ENCODE results near the gene CREM. TPM values are rescaled to one million over a fixed set of nuclear protein-coding genes. Genes with fewer than 3 reads are reported as not detected.
"Not testable (repeated sequence)": the region's sequence is repeated elsewhere in the genome, so short reads cannot be mapped to it uniquely, and the experiment has no call there.

The CREM gene
- 16.6 and 19.7 TPM in 2 replicates for total RNA-seq

DNA sequence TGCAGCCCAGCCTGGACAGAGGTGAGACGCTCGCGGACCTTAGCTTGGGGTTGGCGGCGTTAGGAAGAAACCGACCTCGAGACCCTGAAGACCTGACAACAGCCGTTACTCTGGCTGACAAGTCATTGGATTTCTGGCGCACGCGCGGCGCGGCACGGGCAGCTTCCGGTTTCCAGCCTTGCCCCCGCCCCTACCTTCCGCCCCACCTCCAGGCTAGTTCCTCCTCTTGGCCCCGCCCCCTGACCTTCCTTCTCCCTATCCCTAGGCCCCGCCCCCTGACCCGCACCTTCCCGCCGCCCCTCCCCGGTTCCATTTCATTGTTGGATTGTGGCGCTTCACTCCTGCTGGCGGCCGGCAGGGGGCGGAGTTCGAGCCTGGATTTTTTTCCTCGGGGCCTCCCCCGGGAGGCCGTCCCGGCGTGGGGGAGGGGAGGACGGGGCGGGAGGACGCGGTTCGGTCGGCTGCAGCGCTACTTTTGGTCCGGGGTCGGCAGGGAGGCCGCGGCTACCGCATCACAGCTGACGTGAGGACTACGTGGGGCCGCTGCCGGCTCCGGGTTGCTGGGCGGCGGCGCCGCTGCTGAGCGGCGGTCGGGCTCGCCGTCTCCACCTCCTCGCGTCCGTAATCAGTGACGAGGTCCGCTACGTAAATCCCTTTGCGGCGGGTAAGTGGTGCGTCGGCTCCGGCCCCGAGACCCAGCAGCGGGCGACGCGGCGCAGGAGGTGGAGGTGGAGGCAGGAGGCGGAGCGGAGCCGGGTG, at the start of gene CREM:
CREM (plus strand) TSS at position 317 of the 759 bp plus-strand sequence. CDS start 10,990 bp downstream, outside the sequence.
- Histone ChIP-seq H3K4me3 (ENCODE audit: insufficient read depth, low read length) (peak within 1 kb of the TSS; percentile 90), H4K20me1 (ENCODE audit: insufficient read depth, low read length) (no peaks in the 10 kb centered on the region), H3K79me2 (ENCODE audit: insufficient read depth, low read length) (peaks cover 14% of the 10 kb centered on the region), H2AFZ (ENCODE audit: low read length) (peak within 1 kb of the TSS; percentile 98), H3K4me2 (ENCODE audit: insufficient read depth, low read length) (peak within 1 kb of the TSS; percentile 77), H3K4me1 (ENCODE audit: insufficient read depth, low read length) (peaks cover 8% of the 10 kb centered on the region), H3K36me3 (ENCODE audit: insufficient read depth, low read length) (no peaks in the 10 kb centered on the region), H3K27me3 (ENCODE audit: insufficient read depth, low read length) (no peaks in the 10 kb centered on the region), H3K27ac (ENCODE audit: low read depth, low read length) (peak within 1 kb of the TSS; percentile 99), H3K9me3 (ENCODE audit: low read depth, low read length) (no peaks in the 10 kb centered on the region)
- DNase-seq (ENCODE audit: insufficient read length, low spot score, missing footprints): peak; percentile 98
- TF ChIP-seq, protein P1, sequence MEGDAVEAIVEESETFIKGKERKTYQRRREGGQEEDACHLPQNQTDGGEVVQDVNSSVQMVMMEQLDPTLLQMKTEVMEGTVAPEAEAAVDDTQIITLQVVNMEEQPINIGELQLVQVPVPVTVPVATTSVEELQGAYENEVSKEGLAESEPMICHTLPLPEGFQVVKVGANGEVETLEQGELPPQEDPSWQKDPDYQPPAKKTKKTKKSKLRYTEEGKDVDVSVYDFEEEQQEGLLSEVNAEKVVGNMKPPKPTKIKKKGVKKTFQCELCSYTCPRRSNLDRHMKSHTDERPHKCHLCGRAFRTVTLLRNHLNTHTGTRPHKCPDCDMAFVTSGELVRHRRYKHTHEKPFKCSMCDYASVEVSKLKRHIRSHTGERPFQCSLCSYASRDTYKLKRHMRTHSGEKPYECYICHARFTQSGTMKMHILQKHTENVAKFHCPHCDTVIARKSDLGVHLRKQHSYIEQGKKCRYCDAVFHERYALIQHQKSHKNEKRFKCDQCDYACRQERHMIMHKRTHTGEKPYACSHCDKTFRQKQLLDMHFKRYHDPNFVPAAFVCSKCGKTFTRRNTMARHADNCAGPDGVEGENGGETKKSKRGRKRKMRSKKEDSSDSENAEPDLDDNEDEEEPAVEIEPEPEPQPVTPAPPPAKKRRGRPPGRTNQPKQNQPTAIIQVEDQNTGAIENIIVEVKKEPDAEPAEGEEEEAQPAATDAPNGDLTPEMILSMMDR (IDR thresholded peaks at IDR 0.05; ENCODE audit: extremely low read depth, low read depth, low read length): peak; percentile 55

GRCh38 chr10:35079265-35079664, 47.4 kb upstream of the CREM start:
- H3K36me3 ChIP-seq (ENCODE audit: insufficient read depth, low read length): no peaks in the 10 kb centered on the region
- peaks cover 34% of the 10 kb centered on the region for H4K20me1 ChIP-seq (ENCODE audit: insufficient read depth, low read length)
- H2AFZ ChIP-seq (ENCODE audit: low read length): no peak overlapping the region
- H3K27me3 ChIP-seq (ENCODE audit: insufficient read depth, low read length): no peaks in the 10 kb centered on the region
- peak overlapping the region; percentile 21 for H3K27ac ChIP-seq (ENCODE audit: low read depth, low read length)
- H3K4me1 ChIP-seq (ENCODE audit: insufficient read depth, low read length): peaks cover 14% of the 10 kb centered on the region
- H3K79me2 ChIP-seq (ENCODE audit: insufficient read depth, low read length): peaks cover 88% of the 10 kb centered on the region
- TF ChIP-seq, protein P1 (IDR thresholded peaks at IDR 0.05; ENCODE audit: extremely low read depth, low read depth, low read length): no peak
- DNase-seq (ENCODE audit: insufficient read length, low spot score, missing footprints): no peak
- no peak overlapping the region for H3K4me2 ChIP-seq (ENCODE audit: insufficient read depth, low read length)
- H3K9me3 ChIP-seq (ENCODE audit: low read depth, low read length): no peaks in the 10 kb centered on the region
- no peak overlapping the region for H3K4me3 ChIP-seq (ENCODE audit: insufficient read depth, low read length)

DNA sequence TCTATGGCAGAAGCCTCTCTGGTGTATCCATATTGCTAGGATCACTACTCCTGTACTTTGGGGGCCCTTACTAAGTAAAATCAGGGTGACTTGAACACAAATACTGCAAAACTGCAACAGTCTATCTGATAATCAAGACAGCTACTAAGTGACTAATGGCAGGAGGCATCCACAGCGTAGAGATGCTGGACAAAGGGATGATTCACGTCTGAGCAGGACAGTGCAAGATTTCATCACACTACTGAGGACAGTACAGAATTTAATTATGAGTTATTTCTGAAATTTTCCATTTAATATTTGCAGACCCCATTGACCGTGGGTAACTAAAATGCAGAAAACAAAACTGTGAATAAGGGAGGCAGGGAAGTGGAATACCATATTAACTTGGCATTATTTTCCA, 46.9 kb upstream of the CREM start:
- peaks cover 35% of the 10 kb centered on the region for H4K20me1 ChIP-seq (ENCODE audit: insufficient read depth, low read length)
- peak overlapping the region; percentile 21 for H3K27ac ChIP-seq (ENCODE audit: low read depth, low read length)
- TF ChIP-seq, protein P1 (IDR thresholded peaks at IDR 0.05; ENCODE audit: extremely low read depth, low read depth, low read length): no peak

DNA sequence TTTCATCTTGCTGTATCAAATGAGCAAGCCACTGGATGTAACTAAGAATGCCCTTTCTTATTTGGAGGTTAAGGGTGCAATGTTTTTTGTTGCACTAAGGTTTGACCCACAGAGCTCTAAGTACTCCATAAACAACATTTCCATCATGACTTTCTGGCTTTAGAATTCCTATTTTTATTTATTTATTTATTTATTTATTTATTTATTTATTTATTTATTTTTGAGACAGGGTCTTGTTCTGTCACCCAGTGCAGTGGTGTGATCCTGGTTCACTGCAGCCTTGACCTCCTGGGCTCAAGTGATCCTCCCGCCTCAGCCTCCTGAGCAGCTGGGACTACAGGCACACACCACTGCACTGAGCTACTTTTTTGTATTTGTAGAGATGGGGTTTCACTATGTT, 46.4 kb upstream of the CREM start:
- Histone ChIP-seq H3K79me2 (ENCODE audit: insufficient read depth, low read length) (peaks cover 86% of the 10 kb centered on the region), H3K27ac (ENCODE audit: low read depth, low read length) (peak overlapping the region; percentile 21), H4K20me1 (ENCODE audit: insufficient read depth, low read length) (peaks cover 31% of the 10 kb centered on the region), H3K4me1 (ENCODE audit: insufficient read depth, low read length) (peaks cover 13% of the 10 kb centered on the region)
- not testable (repeated sequence) for H3K27me3 ChIP-seq (ENCODE audit: insufficient read depth, low read length); H3K9me3 ChIP-seq (ENCODE audit: low read depth, low read length); H3K4me3 ChIP-seq (ENCODE audit: insufficient read depth, low read length); H2AFZ ChIP-seq (ENCODE audit: low read length); H3K36me3 ChIP-seq (ENCODE audit: insufficient read depth, low read length); H3K4me2 ChIP-seq (ENCODE audit: insufficient read depth, low read length); DNase-seq (ENCODE audit: insufficient read length, low spot score, missing footprints)

More for the DNA sequence above, 46.9 kb upstream of the CREM start:
- Histone ChIP-seq H2AFZ (ENCODE audit: low read length) (no peak overlapping the region), H3K36me3 (ENCODE audit: insufficient read depth, low read length) (no peaks in the 10 kb centered on the region), H3K4me3 (ENCODE audit: insufficient read depth, low read length) (no peak overlapping the region), H3K4me2 (ENCODE audit: insufficient read depth, low read length) (peak overlapping the region; percentile 15), H3K9me3 (ENCODE audit: low read depth, low read length) (no peaks in the 10 kb centered on the region), H3K27me3 (ENCODE audit: insufficient read depth, low read length) (no peaks in the 10 kb centered on the region), H3K4me1 (ENCODE audit: insufficient read depth, low read length) (peaks cover 13% of the 10 kb centered on the region), H3K79me2 (ENCODE audit: insufficient read depth, low read length) (peaks cover 88% of the 10 kb centered on the region)
- DNase-seq (ENCODE audit: insufficient read length, low spot score, missing footprints): peak; percentile 88
